ENCODE results near the gene TMEM212.

DNA sequence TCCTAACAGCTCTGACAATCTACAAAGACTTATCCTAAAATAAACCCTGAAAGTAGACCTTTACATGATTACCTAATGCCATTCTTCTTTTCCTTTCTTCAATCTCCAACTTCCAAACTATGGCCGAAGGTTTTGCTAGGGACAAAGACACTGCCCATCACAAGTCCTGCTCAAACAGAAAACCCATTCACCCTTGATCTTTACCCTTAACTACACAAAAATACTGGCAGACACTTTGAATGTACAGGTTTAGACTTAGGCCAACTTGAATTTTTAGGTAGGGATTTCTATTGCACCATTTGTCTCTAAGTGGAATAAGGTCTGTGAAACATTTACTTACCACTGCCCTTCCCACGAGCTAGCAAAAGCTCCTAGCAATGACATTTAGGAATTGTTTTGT lies 64.6 kb downstream of the TMEM212 start:
- TF ChIP-seq NPAS2 (CRISPR knock-in tag; IDR thresholded peaks at IDR 0.05; ENCODE audit: borderline replicate concordance): no peak
- no peak for TF ChIP-seq BHLHE40 (IDR thresholded peaks at IDR 0.05; ENCODE audit: low read depth, low read length)
- TF ChIP-seq CTCF (IDR thresholded peaks at IDR 0.05): no peak
- TF ChIP-seq JUN (IDR thresholded peaks at IDR 0.05): no peak
- TF ChIP-seq POLR2A (IDR thresholded peaks at IDR 0.05; ENCODE audit: low read length): no peak
- TF ChIP-seq REST (IDR thresholded peaks at IDR 0.05): no peak
- no peak for TF ChIP-seq MAX (IDR thresholded peaks at IDR 0.05)
- no peak for TF ChIP-seq PBX3 (IDR thresholded peaks at IDR 0.05)

Data from A549 (cell line).